Smooth muscle cell (in vitro differentiated cells): ENCODE results near the gene TYW1B. TPM values are rescaled to one million over a fixed set of nuclear protein-coding genes. Genes with fewer than 3 reads are reported as not detected.
"Not testable (repeated sequence)": the region's sequence is repeated elsewhere in the genome, so short reads cannot be mapped to it uniquely, and the experiment has no call there.

Experiments used
- DNase-seq: peaks from one replicate; lab custom pipeline; 2025; ENCODE audit not compliant: unreplicated experiment; lab: John Stamatoyannopoulos, UW
- H2AFZ ChIP-seq: fragments of 200-600 bp; sonication (generic); 2 replicates; pipeline ENCODE4 v1.6.0; 2016; ENCODE audit warnings: antibody characterized with exemption, low read depth, mild to moderate bottlenecking
- H3F3A ChIP-seq: fragments of 200-600 bp; sonication (generic); 2 replicates; pipeline ENCODE4 v1.6.0; 2017; ENCODE audit warnings: antibody characterized with exemption, low read depth
- H3K27ac ChIP-seq: fragments of 200-600 bp; sonication (generic); 2 replicates; pipeline ENCODE4 v1.5.1; 2016; ENCODE audit warnings: low read depth, mild to moderate bottlenecking
- H3K27me3 ChIP-seq: fragments of 200-600 bp; sonication (generic); 2 replicates; pipeline ENCODE4 v1.6.1; 2016; ENCODE audit warnings: low read depth, mild to moderate bottlenecking
- H3K36me3 ChIP-seq: fragments of 200-600 bp; sonication (generic); 2 replicates; pipeline ENCODE4 v1.5.1; 2016; ENCODE audit warnings: low read depth
- H3K4me1 ChIP-seq: fragments of 200-600 bp; sonication (generic); 2 replicates; pipeline ENCODE4 v1.5.1; 2016; ENCODE audit warnings: low read depth
- H3K4me2 ChIP-seq: fragments of 200-600 bp; sonication (generic); 2 replicates; pipeline ENCODE4 v1.6.0; 2016; ENCODE audit warnings: mild to moderate bottlenecking
- H3K4me3 ChIP-seq: fragments of 200-600 bp; sonication (generic); 2 replicates; pipeline ENCODE4 v1.5.1; 2016; ENCODE audit warnings: mild to moderate bottlenecking
- H3K79me2 ChIP-seq: fragments of 200-600 bp; sonication (generic); 2 replicates; pipeline ENCODE4 v1.6.0; 2016; ENCODE audit warnings: low read depth, mild to moderate bottlenecking
- H3K9ac ChIP-seq: fragments of 200-600 bp; sonication (generic); 2 replicates; pipeline ENCODE4 v1.6.0; 2016; ENCODE audit warnings: low read depth
- H3K9me3 ChIP-seq: fragments of 200-600 bp; sonication (generic); replicated peaks from 2 replicates; pipeline ENCODE4 v1.5.1; 2016; ENCODE audit warnings: low read depth
- H4K20me1 ChIP-seq: fragments of 200-600 bp; sonication (generic); 2 replicates; pipeline ENCODE4 v1.6.0; 2016; ENCODE audit warnings: low read depth
- WGBS: methylation state at CpG from one replicate; pipeline ENCODE4 v1.1.7; 2016; ENCODE audit warnings: low lambda C conversion rate; 5-methylcytosine and 5-hydroxymethylcytosine counted together
- polyA plus RNA-seq: library from polyadenylated mRNA; unstranded; fragments of >200 nt; fragmentation: Nextera tagmentation; extraction: Ambion mirVana; gene quantifications from 2 replicates; pipeline ENCODE4 v1.2.1, GENCODE V29; 2016
- total RNA-seq: library from RNA; depleted of rRNA; stranded (reverse); fragments of >200 nt; gene quantifications from 2 replicates; pipeline ENCODE4 v1.2.3, GENCODE V29; 2014
- TF ChIP-seq, protein P1 (sequence below): fragments of 200-600 bp; sonication (generic); IDR thresholded peaks from 2 replicates; pipeline ENCODE4 v1.5.1; 2017; ENCODE audit warnings: borderline replicate concordance, mild to moderate bottlenecking, antibody characterized with exemption; ENCODE audit not compliant: insufficient read depth, poor library complexity, severe bottlenecking

Gene TYW1B
- total and polyA plus RNA-seq, 2 experiments from 2014 or later: 0.40 to 0.75 TPM

DNA sequence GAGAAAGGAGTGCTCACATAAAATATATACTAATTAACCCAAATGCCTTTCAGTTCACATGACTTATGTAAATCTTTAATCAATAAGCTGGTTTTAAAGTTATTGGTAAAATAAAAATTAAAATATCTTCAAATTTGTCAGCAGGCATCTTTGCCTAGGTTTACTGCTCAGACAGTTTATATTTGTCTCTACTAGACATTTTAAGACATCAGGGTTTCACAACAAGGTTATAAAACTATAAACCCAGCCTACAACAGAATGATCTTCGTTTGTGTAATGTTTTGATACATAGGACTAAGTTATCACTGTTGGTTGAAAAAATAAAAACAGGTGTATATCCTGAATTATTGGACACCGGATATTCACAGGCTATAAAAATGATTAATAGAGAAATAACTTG is 67.4 kb downstream of the TYW1B start:
- Histone ChIP-seq H3F3A (no peaks in the 10 kb centered on the region), H3K4me1 (no peaks in the 10 kb centered on the region), H3K27me3 (no peaks in the 10 kb centered on the region), H3K4me3 (no peak overlapping the region), H4K20me1 (no peaks in the 10 kb centered on the region), H3K79me2 (no peaks in the 10 kb centered on the region), H3K9me3 (peaks cover 14% of the 10 kb centered on the region), H3K36me3 (no peaks in the 10 kb centered on the region), H3K9ac (no peak overlapping the region), H3K27ac (no peak overlapping the region), H3K4me2 (no peak overlapping the region), H2AFZ (no peak overlapping the region)
- TF ChIP-seq, protein P1, sequence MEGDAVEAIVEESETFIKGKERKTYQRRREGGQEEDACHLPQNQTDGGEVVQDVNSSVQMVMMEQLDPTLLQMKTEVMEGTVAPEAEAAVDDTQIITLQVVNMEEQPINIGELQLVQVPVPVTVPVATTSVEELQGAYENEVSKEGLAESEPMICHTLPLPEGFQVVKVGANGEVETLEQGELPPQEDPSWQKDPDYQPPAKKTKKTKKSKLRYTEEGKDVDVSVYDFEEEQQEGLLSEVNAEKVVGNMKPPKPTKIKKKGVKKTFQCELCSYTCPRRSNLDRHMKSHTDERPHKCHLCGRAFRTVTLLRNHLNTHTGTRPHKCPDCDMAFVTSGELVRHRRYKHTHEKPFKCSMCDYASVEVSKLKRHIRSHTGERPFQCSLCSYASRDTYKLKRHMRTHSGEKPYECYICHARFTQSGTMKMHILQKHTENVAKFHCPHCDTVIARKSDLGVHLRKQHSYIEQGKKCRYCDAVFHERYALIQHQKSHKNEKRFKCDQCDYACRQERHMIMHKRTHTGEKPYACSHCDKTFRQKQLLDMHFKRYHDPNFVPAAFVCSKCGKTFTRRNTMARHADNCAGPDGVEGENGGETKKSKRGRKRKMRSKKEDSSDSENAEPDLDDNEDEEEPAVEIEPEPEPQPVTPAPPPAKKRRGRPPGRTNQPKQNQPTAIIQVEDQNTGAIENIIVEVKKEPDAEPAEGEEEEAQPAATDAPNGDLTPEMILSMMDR: no peak
- DNase-seq: no peak
- 92% methylated on average over 2 of the region's 2 CpGs for WGBS

DNA sequence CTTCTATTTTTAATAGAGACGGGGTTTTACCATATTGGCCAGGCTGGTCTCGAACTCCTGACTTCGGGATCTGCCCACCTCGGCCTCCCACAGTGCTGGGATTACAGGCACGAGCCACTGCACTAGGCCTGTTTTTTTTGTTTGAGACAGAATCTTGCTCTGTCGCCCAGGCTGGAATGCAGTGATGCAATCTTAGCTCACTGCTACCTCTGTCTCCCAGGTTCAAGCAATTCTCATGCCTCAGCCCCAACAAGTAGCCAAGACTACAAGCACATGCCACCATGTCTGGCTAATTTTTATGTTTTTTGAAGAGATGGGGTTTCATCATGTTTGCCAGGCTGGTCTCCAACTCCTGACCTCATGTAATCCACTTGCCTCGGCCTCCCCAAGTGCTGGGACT is 73.7 kb downstream of the TYW1B start:
- no peak for DNase-seq
- no peaks in the 10 kb centered on the region for H3K9me3 ChIP-seq
- no peak overlapping the region for H2AFZ ChIP-seq
- H3K4me2 ChIP-seq: no peak overlapping the region
- H3K4me1 ChIP-seq: no peaks in the 10 kb centered on the region
- no peak overlapping the region for H3K27ac ChIP-seq
- no peaks in the 10 kb centered on the region for H3K27me3 ChIP-seq
- TF ChIP-seq, protein P1: no peak
- no peak overlapping the region for H3K9ac ChIP-seq
- no peaks in the 10 kb centered on the region for H4K20me1 ChIP-seq
- no peak overlapping the region for H3K4me3 ChIP-seq
- H3K36me3 ChIP-seq: no peaks in the 10 kb centered on the region
- no peaks in the 10 kb centered on the region for H3F3A ChIP-seq
- H3K79me2 ChIP-seq: no peaks in the 10 kb centered on the region
- 76% methylated on average over 7 of the region's 7 CpGs for WGBS

DNA sequence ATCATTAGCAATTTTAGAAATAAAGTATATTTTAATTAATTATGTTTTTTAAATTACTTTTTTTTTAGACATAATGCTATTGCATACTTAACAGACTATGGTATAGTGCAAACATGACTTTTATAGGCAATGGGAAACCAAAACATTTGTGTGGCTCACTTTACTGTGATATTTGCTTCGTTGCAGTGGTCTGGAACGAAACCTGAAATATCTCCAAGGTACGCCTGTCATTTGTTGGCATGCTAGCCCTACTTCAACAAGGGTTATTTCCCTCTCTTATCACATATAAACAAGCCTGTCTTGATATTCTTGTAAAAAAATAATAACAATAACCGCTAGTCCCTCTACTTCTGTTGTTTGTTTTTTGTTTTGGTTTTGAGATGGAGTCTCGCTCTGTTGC is 74.2 kb downstream of the TYW1B start:
- no peaks in the 10 kb centered on the region for H3K36me3 ChIP-seq
- no peaks in the 10 kb centered on the region for H3K9me3 ChIP-seq
- H2AFZ ChIP-seq: no peak overlapping the region
- H3K9ac ChIP-seq: no peak overlapping the region
- H3F3A ChIP-seq: no peaks in the 10 kb centered on the region
- no peak overlapping the region for H3K4me2 ChIP-seq
- no peak overlapping the region for H3K4me3 ChIP-seq
- WGBS: 98% methylated on average over 5 of the region's 5 CpGs
- TF ChIP-seq, protein P1: no peak
- no peak overlapping the region for H3K27ac ChIP-seq
- H3K4me1 ChIP-seq: no peaks in the 10 kb centered on the region
- no peaks in the 10 kb centered on the region for H3K79me2 ChIP-seq
- H3K27me3 ChIP-seq: no peaks in the 10 kb centered on the region
- no peak for DNase-seq
- no peaks in the 10 kb centered on the region for H4K20me1 ChIP-seq

DNA sequence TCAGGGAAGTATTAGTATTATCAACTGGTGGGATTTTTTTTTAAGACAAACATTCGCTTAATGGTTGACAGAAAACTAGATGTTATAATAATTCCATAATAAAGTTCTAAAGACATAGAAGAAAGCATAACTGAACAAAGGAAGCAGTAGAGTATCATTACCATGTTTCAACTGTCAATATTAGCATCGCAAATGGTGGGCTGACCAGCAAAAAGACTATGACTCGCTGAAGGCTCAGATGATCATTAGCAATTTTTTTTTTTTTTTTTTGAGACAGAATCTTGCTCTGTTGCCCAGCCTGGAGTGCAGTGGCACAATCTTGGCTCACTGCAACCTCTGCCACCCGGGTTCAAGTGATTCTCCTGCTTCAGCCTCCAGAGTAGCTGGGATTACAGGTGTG is 74.8 kb downstream of the TYW1B start:
- not testable (repeated sequence) for H4K20me1 ChIP-seq, H3F3A ChIP-seq, H3K79me2 ChIP-seq, H3K27me3 ChIP-seq, DNase-seq, H3K9me3 ChIP-seq, H2AFZ ChIP-seq, H3K27ac ChIP-seq, H3K36me3 ChIP-seq, H3K4me3 ChIP-seq, H3K4me2 ChIP-seq, H3K9ac ChIP-seq, H3K4me1 ChIP-seq
- WGBS: 93% methylated on average over 4 of the region's 4 CpGs
